PC-9 (cell line): ENCODE results near the gene UPK1B. TPM values are rescaled to one million over a fixed set of nuclear protein-coding genes. Genes with fewer than 3 reads are reported as not detected.

Experiments used
- BruUV-seq: library from RNA; stranded (reverse); fragments of 400-500 nt; replicated peaks from 2 replicates; lab custom pipeline; 2021; lab: Mats Ljungman, UMichigan
- CTCF ChIA-PET: fragments of 300-600 bp; sonication (Branson Sonifier 250); formaldehyde crosslinking; loops from one replicate; lab custom pipeline; 2022; ENCODE audit warnings: antibody characterized with exemption; lab: Charles Lee
- POLR2A ChIA-PET: fragments of 300-600 bp; sonication (Branson Sonifier 250); formaldehyde crosslinking; loops from one replicate; lab custom pipeline; 2022; ENCODE audit warnings: antibody characterized with exemption; ENCODE audit not compliant: unreplicated experiment; lab: Charles Lee
- DNase-seq, 2 experiments: peaks; one replicate each; pipeline versions ENCODE4 v3.0.0 to v3.0.0-alpha.2; 2015 to 2022; ENCODE audit warnings: mixed read lengths in 1 of 2
- H2AFZ ChIP-seq: fragments of 200-600 bp; sonication (generic); 2 replicates; pipeline ENCODE4 v1.8.1; 2017; ENCODE audit warnings: antibody characterized with exemption
- H3F3A ChIP-seq: fragments of 200-600 bp; sonication (generic); 2 replicates; pipeline ENCODE4 v1.8.1; 2017; ENCODE audit warnings: antibody characterized with exemption, mild to moderate bottlenecking, low read depth; ENCODE audit not compliant: insufficient read depth
- H3K27ac ChIP-seq: fragments of 200-600 bp; sonication (generic); 2 replicates; pipeline ENCODE4 v1.6.1; 2016; ENCODE audit warnings: mixed run types
- H3K27me3 ChIP-seq: fragments of 200-600 bp; sonication (generic); 2 replicates; pipeline ENCODE4 v1.6.1; 2016; ENCODE audit warnings: low read depth, mixed run types; ENCODE audit not compliant: insufficient read depth
- H3K36me3 ChIP-seq: fragments of 200-600 bp; sonication (generic); 2 replicates; pipeline ENCODE4 v1.6.1; 2016; ENCODE audit warnings: low read depth, mixed run types
- H3K4me1 ChIP-seq: fragments of 200-600 bp; sonication (generic); replicated peaks from 2 replicates; pipeline ENCODE4 v1.6.1; 2016; ENCODE audit warnings: mixed run types; ENCODE audit not compliant: insufficient read depth
- H3K4me2 ChIP-seq: fragments of 200-600 bp; sonication (generic); 2 replicates; pipeline ENCODE4 v1.6.1; 2017; ENCODE audit warnings: mixed run types
- H3K4me3 ChIP-seq: fragments of 200-600 bp; sonication (generic); 2 replicates; pipeline ENCODE4 v1.6.1; 2016; ENCODE audit warnings: mixed run types
- H3K79me2 ChIP-seq: fragments of 200-600 bp; sonication (generic); 2 replicates; pipeline ENCODE4 v1.6.1; 2017; ENCODE audit warnings: low read depth, mixed run types
- H3K9me2 ChIP-seq: fragments of 200-600 bp; sonication (generic); 2 replicates; pipeline ENCODE4 v1.8.1; 2017; ENCODE audit warnings: mild to moderate bottlenecking; ENCODE audit not compliant: insufficient read depth
- H3K9me3 ChIP-seq: fragments of 200-600 bp; sonication (generic); 2 replicates; pipeline ENCODE4 v1.8.1; 2016; ENCODE audit warnings: low read depth; ENCODE audit not compliant: insufficient read depth
- H4K20me1 ChIP-seq: fragments of 200-600 bp; sonication (generic); 2 replicates; pipeline ENCODE4 v1.8.1; 2017; ENCODE audit not compliant: insufficient read depth
- CTCF ChIP-seq: fragments of 200-600 bp; sonication (generic); conservative IDR thresholded peaks from 2 replicates; pipeline ENCODE4 v1.6.1; 2017; ENCODE audit warnings: mixed run types, antibody characterized with exemption, mild to moderate bottlenecking, moderate library complexity
- EZH2 ChIP-seq: fragments of 200-600 bp; sonication (generic); IDR thresholded peaks from 2 replicates; pipeline ENCODE4 v1.8.0; 2017; ENCODE audit warnings: antibody characterized with exemption, low read depth
- intact Hi-C: fragments of 100-400 bp; cut with micrococcal nuclease; formaldehyde crosslinking; loops from one replicate; pipeline ENCODE4 v1.10.0; 2022; ENCODE audit not compliant: unreplicated experiment
- total RNA-seq: library from RNA; stranded (reverse); gene quantifications from 2 replicates; pipeline ENCODE4 v1.2.3, GENCODE V29; 2021

The UPK1B gene
- total RNA-seq, 1 experiment from 2014 or later, result not detected

GRCh38 chr3:119228373-119229145 lies 55.2 kb downstream of the UPK1B start:
- intact Hi-C loops, result no loop called here
- no peaks in the 10 kb centered on the region for H3K9me2 ChIP-seq
- peaks cover 26% of the 10 kb centered on the region for H3K36me3 ChIP-seq
- H3K4me1 ChIP-seq, result no peaks in the 10 kb centered on the region
- CTCF ChIA-PET, result no interaction called here
- no peaks in the 10 kb centered on the region for H4K20me1 ChIP-seq
- H3F3A ChIP-seq, result no peaks in the 10 kb centered on the region
- POLR2A ChIA-PET, result no interaction called here
- H2AFZ ChIP-seq, result no peak overlapping the region
- H3K79me2 ChIP-seq, result 0 out of 2 replicates have a peak, but pooled peaks cover 3% of the 10 kb centered on the region
- H3K4me3 ChIP-seq, result no peak overlapping the region
- H3K4me2 ChIP-seq, result no peak overlapping the region
- no peaks in the 10 kb centered on the region for H3K27me3 ChIP-seq
- BruUV-seq, result no TSS peak
- no peaks in the 10 kb centered on the region for H3K9me3 ChIP-seq
- TF ChIP-seq CTCF, result no peak
- no peak for TF ChIP-seq EZH2
- no peak for DNase-seq
- H3K27ac ChIP-seq, result no peak overlapping the region

DNA sequence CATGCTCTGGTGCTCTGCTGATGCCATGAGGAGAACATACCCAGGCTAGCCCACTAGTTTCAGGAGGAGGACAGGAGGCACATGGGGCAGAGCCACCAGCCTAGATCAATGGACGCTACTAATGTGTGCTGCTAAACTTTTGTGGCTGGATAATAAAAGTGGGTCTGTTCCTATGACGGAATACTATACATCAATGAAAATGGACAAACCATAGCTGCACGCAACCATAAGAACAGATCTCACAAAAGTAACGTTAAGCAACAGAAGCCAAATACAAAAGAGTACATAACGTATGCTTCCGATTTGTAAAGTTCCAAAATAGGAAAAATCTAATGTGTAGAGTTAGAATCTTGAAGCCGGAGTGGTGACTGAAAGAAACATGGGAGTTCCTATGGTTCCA lies 55.8 kb downstream of the UPK1B start:
- Histone ChIP-seq H3K27ac (no peak overlapping the region), H3K4me2 (no peak overlapping the region), H4K20me1 (no peaks in the 10 kb centered on the region), H3K4me1 (no peaks in the 10 kb centered on the region), H3K79me2 (0 out of 2 replicates have a peak, but pooled peaks cover 3% of the 10 kb centered on the region), H3K36me3 (peaks cover 27% of the 10 kb centered on the region; the same call in 1 of the 2 replicates), H2AFZ (no peak overlapping the region), H3F3A (no peaks in the 10 kb centered on the region), H3K27me3 (no peaks in the 10 kb centered on the region), H3K4me3 (no peak overlapping the region), H3K9me3 (no peaks in the 10 kb centered on the region), H3K9me2 (no peaks in the 10 kb centered on the region)
- CTCF ChIA-PET, result no interaction called here
- intact Hi-C loops, result no loop called here
- POLR2A ChIA-PET, result no interaction called here
- DNase-seq, result no peak
- BruUV-seq, result no TSS peak
- TF ChIP-seq CTCF, result no peak
- no peak for TF ChIP-seq EZH2

DNA sequence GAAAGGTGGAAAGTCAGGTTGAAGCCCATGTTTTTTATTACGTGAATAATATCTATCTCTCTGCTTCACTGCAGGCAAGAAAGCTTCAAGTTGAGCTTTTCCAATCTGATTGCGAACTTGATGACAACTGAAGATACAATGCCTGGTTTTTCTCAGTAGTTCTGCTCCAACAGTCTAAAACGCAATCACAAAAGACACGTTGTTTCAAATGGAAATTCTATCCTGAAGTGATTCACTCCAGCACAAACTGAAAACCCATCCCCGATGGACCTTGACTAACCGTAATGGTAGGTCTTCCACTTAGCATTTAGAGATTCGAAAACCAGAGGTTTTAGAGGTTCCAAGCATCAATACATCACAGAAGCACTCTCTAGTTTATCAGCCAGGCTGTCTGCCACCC lies 56.7 kb downstream of the UPK1B start:
- Histone ChIP-seq H3K9me2 (no peaks in the 10 kb centered on the region), H3K27me3 (no peaks in the 10 kb centered on the region), H3K36me3 (peaks cover 30% of the 10 kb centered on the region; the same call in 1 of the 2 replicates), H3K9me3 (no peaks in the 10 kb centered on the region), H2AFZ (no peak overlapping the region), H3K4me1 (0 out of 2 replicates have a peak, but pooled peaks cover under 1% of the 10 kb centered on the region), H3F3A (no peaks in the 10 kb centered on the region; the same call in 1 of the 2 replicates), H4K20me1 (no peaks in the 10 kb centered on the region), H3K79me2 (0 out of 2 replicates have a peak, but pooled peaks cover 3% of the 10 kb centered on the region), H3K4me2 (no peak overlapping the region), H3K27ac (no peak overlapping the region), H3K4me3 (no peak overlapping the region)
- TF ChIP-seq CTCF (no peak), EZH2 (no peak)
- DNase-seq, result no peak
- POLR2A ChIA-PET, result no interaction called here
- CTCF ChIA-PET, result no interaction called here
- BruUV-seq, result no TSS peak
- intact Hi-C loops, result no loop called here
